GM19025 (cell line): ENCODE data around the gene CYB5R4.
"Not testable (repeated sequence)": the region's sequence is repeated elsewhere in the genome, so short reads cannot be mapped to it uniquely, and the experiment has no call there.

Experiments
- ATAC-seq: cut with Tn5 transposase; IDR thresholded peaks from one replicate; pipeline ENCODE4 v1.9.1; 2021; ENCODE audit warnings: mild to moderate bottlenecking, low read depth, moderate library complexity; ENCODE audit not compliant: unreplicated experiment

The CYB5R4 gene

GRCh38 chr6:83860782-83861495 lies 1.4 kb downstream of the CYB5R4 start:
- no peak for ATAC-seq

- no peak for ATAC-seq
Observed at GRCh38 chr6:83862776-83863471, 3.4 kb downstream of the CYB5R4 start.

GRCh38 chr6:83867043-83867442 lies 7.6 kb downstream of the CYB5R4 start:
- ATAC-seq = no peak

GRCh38 chr6:83867527-83868161 lies 8.2 kb downstream of the CYB5R4 start:
- ATAC-seq = no peak

GRCh38 chr6:83868639-83869038 lies 9.2 kb downstream of the CYB5R4 start:
- no peak for ATAC-seq

- no peak for ATAC-seq
Observed at GRCh38 chr6:83870649-83871048, 11.2 kb downstream of the CYB5R4 start.

GRCh38 chr6:83872386-83873118 lies 13.1 kb downstream of the CYB5R4 start:
- no peak for ATAC-seq

- no peak for ATAC-seq
Observed at GRCh38 chr6:83873869-83874268, 14.4 kb downstream of the CYB5R4 start.

GRCh38 chr6:83875843-83876242 lies 16.4 kb downstream of the CYB5R4 start:
- ATAC-seq = no peak

- ATAC-seq = no peak
Observed at GRCh38 chr6:83878902-83879644, 19.6 kb downstream of the CYB5R4 start.

GRCh38 chr6:83879746-83880145 lies 20.3 kb downstream of the CYB5R4 start:
- no peak for ATAC-seq

GRCh38 chr6:83883240-83883639 lies 23.8 kb downstream of the CYB5R4 start:
- no peak for ATAC-seq

- peak; percentile 69 for ATAC-seq
Observed at GRCh38 chr6:83884523-83884922, 25.0 kb downstream of the CYB5R4 start.

GRCh38 chr6:83885984-83886383 lies 26.5 kb downstream of the CYB5R4 start:
- ATAC-seq = no peak

GRCh38 chr6:83889621-83890020 lies 30.1 kb downstream of the CYB5R4 start:
- no peak for ATAC-seq

GRCh38 chr6:83890520-83890919 lies 31.0 kb downstream of the CYB5R4 start:
- no peak for ATAC-seq

GRCh38 chr6:83891586-83891985 lies 32.1 kb downstream of the CYB5R4 start:
- no peak for ATAC-seq

GRCh38 chr6:83893024-83893423 lies 33.5 kb downstream of the CYB5R4 start:
- ATAC-seq = no peak

GRCh38 chr6:83897094-83897493 lies 37.6 kb downstream of the CYB5R4 start:
- ATAC-seq = not testable (repeated sequence)

GRCh38 chr6:83901624-83902023 lies 42.1 kb downstream of the CYB5R4 start:
- ATAC-seq = no peak
